HEK293 (cell line): Measurements from ENCODE around the gene HCN4.

Experiments
- CTCF ChIA-PET: fragments of 350-600 bp; formaldehyde crosslinking; extraction: SDS; loops from one replicate; lab custom pipeline; 2021; ENCODE audit warnings: antibody characterized with exemption; lab: Yijun Ruan, JAX
- POLR2A ChIA-PET: fragments of 300-600 bp; formaldehyde crosslinking; extraction: SDS; loops from one replicate; lab custom pipeline; 2020; ENCODE audit warnings: antibody characterized with exemption, inconsistent platforms; lab: Yijun Ruan, JAX
- H3K27ac ChIP-seq: fragments of 200-500 bp; sonication (Bioruptor generic); 2 replicates; pipeline ENCODE4 v1.5.1; 2014; ENCODE audit warnings: low read depth, low read length, control low read depth, inconsistent platforms; ENCODE audit errors: extremely low read depth
- H3K36me3 ChIP-seq, 2 experiments: fragments of 200-500 bp in 1 of 2; sonication (Bioruptor generic) in 1 of 2; 1 replicate in 1 of 2; 2 replicates in 1 of 2; pipeline ENCODE4 v1.5.1; 2014 to 2017; ENCODE audit warnings: inconsistent platforms in 2 of 2, low read length in 2 of 2; ENCODE audit not compliant: control insufficient read depth in 2 of 2, insufficient read depth in 1 of 2
- H3K4me1 ChIP-seq: fragments of 200-500 bp; sonication (Bioruptor generic); 2 replicates; pipeline ENCODE4 v1.5.1; 2014; ENCODE audit warnings: mild to moderate bottlenecking, low read length, inconsistent platforms; ENCODE audit not compliant: control insufficient read depth, insufficient read depth
- H3K4me3 ChIP-seq: 2 replicates; pipeline ENCODE4 v1.5.1; 2011; ENCODE audit warnings: low read depth, mild to moderate bottlenecking, control low read depth, low read length, moderate library complexity
- H3K9me3 ChIP-seq: fragments of 200-500 bp; sonication (Bioruptor generic); 2 replicates; pipeline ENCODE4 v1.5.1; 2014; ENCODE audit warnings: low read depth, low read length, inconsistent platforms; ENCODE audit not compliant: control insufficient read depth, insufficient read depth
- BCL11B ChIP-seq: fragments of 450-650 bp; formaldehyde crosslinking; IDR thresholded peaks from 2 replicates; pipeline ENCODE4 v1.5.1; 2016; ENCODE audit warnings: low read depth, missing biosample characterization, missing genetic modification characterization
- BCL6B ChIP-seq: fragments of 450-650 bp; formaldehyde crosslinking; IDR thresholded peaks from 2 replicates; pipeline ENCODE4 v1.5.1; 2017; ENCODE audit warnings: missing biosample characterization, missing genetic modification characterization
- ELK4 ChIP-seq: IDR thresholded peaks from 2 replicates; pipeline ENCODE4 v1.6.1; 2011; ENCODE audit warnings: mild to moderate bottlenecking, low read depth, low read length, borderline replicate concordance
- FEZF1 ChIP-seq: fragments of 450-650 bp; formaldehyde crosslinking; IDR thresholded peaks from 2 replicates; pipeline ENCODE4 v1.5.1; 2016; ENCODE audit warnings: missing biosample characterization, missing genetic modification characterization
- GLI4 ChIP-seq: fragments of 450-650 bp; formaldehyde crosslinking; IDR thresholded peaks from 2 replicates; pipeline ENCODE4 v1.5.1; 2016; ENCODE audit warnings: missing biosample characterization, missing genetic modification characterization
- GLIS2 ChIP-seq: fragments of 450-650 bp; formaldehyde crosslinking; IDR thresholded peaks from 2 replicates; pipeline ENCODE4 v1.5.1; 2016; ENCODE audit warnings: missing biosample characterization, missing genetic modification characterization
- KLF16 ChIP-seq: fragments of 450-650 bp; formaldehyde crosslinking; IDR thresholded peaks from 2 replicates; pipeline ENCODE4 v1.5.1; 2017; ENCODE audit warnings: missing biosample characterization, missing genetic modification characterization
- PBX3 ChIP-seq: sonication (generic); formaldehyde crosslinking; IDR thresholded peaks from 2 replicates; pipeline ENCODE4 v1.8.1; 2022; ENCODE audit warnings: mild to moderate bottlenecking, moderate library complexity, missing genetic modification reagents
- ZFP3 ChIP-seq: fragments of 450-650 bp; formaldehyde crosslinking; IDR thresholded peaks from 2 replicates; pipeline ENCODE4 v1.5.1; 2016; ENCODE audit warnings: low read depth, missing biosample characterization, missing genetic modification characterization
- ZIC2 ChIP-seq: fragments of 450-650 bp; formaldehyde crosslinking; IDR thresholded peaks from 2 replicates; pipeline ENCODE4 v1.5.1; 2016; ENCODE audit warnings: missing biosample characterization, missing genetic modification characterization
- ZNF112 ChIP-seq: fragments of 450-650 bp; formaldehyde crosslinking; IDR thresholded peaks from 2 replicates; pipeline ENCODE4 v1.5.0; 2017; ENCODE audit warnings: missing biosample characterization, missing genetic modification characterization
- ZNF174 ChIP-seq: fragments of 450-650 bp; formaldehyde crosslinking; IDR thresholded peaks from 2 replicates; pipeline ENCODE4 v1.5.0; 2017; ENCODE audit warnings: missing biosample characterization, mild to moderate bottlenecking, missing genetic modification characterization
- ZNF184 ChIP-seq: fragments of 450-650 bp; IDR thresholded peaks from 2 replicates; pipeline ENCODE4 v1.5.1; 2018; ENCODE audit warnings: missing biosample characterization, mild to moderate bottlenecking, missing genetic modification characterization
- ZNF26 ChIP-seq: fragments of 450-650 bp; formaldehyde crosslinking; IDR thresholded peaks from 2 replicates; pipeline ENCODE4 v1.5.1; 2016; ENCODE audit warnings: missing biosample characterization, missing genetic modification characterization
- ZNF354C ChIP-seq: fragments of 450-650 bp; formaldehyde crosslinking; IDR thresholded peaks from 2 replicates; pipeline ENCODE4 v1.5.1; 2016; ENCODE audit warnings: missing biosample characterization, missing genetic modification characterization, low read depth, borderline replicate concordance
- ZNF530 ChIP-seq: fragments of 450-650 bp; formaldehyde crosslinking; IDR thresholded peaks from 2 replicates; pipeline ENCODE4 v1.5.1; 2016; ENCODE audit warnings: low read depth, missing biosample characterization, missing genetic modification characterization
- ZNF776 ChIP-seq: fragments of 450-650 bp; formaldehyde crosslinking; IDR thresholded peaks from 2 replicates; pipeline ENCODE4 v1.5.0; 2017; ENCODE audit warnings: missing biosample characterization, missing genetic modification characterization, borderline replicate concordance

Gene HCN4

GRCh38 chr15:73270366-73271097, 98.2 kb downstream of the HCN4 start:
- POLR2A ChIA-PET: no interaction called here
- no peak for TF ChIP-seq KLF16 (tag by site-specific recombination)
- no peak for TF ChIP-seq PBX3 (CRISPR knock-in tag)
- TF ChIP-seq GLI4: no peak
- no peak for TF ChIP-seq ZIC2 (tag by site-specific recombination)
- no peak for TF ChIP-seq ZNF112
- TF ChIP-seq ZNF776 (tag by site-specific recombination): no peak
- TF ChIP-seq ZNF530 (tag by site-specific recombination): no peak
- no peak for TF ChIP-seq GLIS2 (tag by site-specific recombination)
- no peak for TF ChIP-seq ZNF26 (tag by site-specific recombination)
- TF ChIP-seq BCL11B (tag by site-specific recombination): no peak
- TF ChIP-seq ZNF174: no peak
- no peak for TF ChIP-seq BCL6B (tag by site-specific recombination)
- no peak for TF ChIP-seq ELK4
- TF ChIP-seq ZNF354C (tag by site-specific recombination): no peak
- TF ChIP-seq ZNF184 (tag by site-specific recombination): no peak
- TF ChIP-seq FEZF1 (tag by site-specific recombination): no peak
- no peak for TF ChIP-seq ZFP3

More at GRCh38 chr15:73270366-73271097, 98.2 kb downstream of the HCN4 start:
- Histone ChIP-seq H3K27ac (no peak overlapping the region), H3K9me3 (no peaks in the 10 kb centered on the region), H3K4me3 (no peak overlapping the region), H3K36me3 (peaks cover 37 to 48% of the 10 kb centered on the region in 2 experiments), H3K4me1 (no peaks in the 10 kb centered on the region)
- CTCF ChIA-PET: interaction anchor here (0.7 to 8.3 kb wide), 5 partner anchors 10 to 866 kb away, joined by 3 to 121 read pairs (median 3); no protein-coding TSS in a partner anchor
